ENCODE data around the gene ADAT3. TPM values are rescaled to one million over a fixed set of nuclear protein-coding genes. Genes with fewer than 3 reads are reported as not detected.

Gene ADAT3
- total RNA-seq, 1 donor = 4.2 TPM

DNA sequence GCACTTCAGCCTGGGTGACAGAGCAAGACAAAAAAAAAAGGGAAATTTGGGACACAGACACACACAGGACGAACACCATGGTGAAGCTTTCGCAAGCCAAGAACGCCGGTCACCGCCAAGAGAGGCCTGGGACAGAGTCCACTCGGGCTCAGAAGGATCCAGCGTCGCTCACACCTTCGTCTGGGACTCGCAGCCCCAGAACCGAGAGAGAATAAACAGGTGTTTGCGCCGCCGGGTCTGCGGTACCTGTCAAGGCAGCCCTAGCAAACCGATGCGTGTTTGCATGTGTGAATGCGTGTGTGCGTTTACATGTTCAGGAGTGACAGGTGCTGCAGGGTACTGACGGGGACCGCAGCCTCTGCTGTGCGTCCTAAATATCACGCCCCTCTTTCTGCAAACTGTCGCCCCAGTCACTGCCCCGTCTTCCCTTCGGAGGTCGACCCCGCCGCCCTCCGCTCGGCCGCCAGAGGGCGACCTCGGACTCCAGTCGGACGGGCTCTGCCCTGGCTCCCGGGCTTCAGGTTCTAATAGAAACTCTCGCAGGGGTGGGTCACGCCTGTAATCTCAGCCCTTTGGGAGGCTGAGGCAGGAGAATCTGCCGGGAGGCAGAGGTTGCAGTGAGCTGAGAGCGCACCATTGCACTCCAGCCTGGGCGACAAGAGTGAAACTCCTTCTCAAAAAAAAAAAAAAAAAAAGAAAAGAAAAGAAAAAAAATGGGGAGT, 24.0 kb downstream of the ADAT3 start:
- peak; percentile 69 for DNase-seq (ENCODE audit: low read depth)
- TF ChIP-seq, protein P1, sequence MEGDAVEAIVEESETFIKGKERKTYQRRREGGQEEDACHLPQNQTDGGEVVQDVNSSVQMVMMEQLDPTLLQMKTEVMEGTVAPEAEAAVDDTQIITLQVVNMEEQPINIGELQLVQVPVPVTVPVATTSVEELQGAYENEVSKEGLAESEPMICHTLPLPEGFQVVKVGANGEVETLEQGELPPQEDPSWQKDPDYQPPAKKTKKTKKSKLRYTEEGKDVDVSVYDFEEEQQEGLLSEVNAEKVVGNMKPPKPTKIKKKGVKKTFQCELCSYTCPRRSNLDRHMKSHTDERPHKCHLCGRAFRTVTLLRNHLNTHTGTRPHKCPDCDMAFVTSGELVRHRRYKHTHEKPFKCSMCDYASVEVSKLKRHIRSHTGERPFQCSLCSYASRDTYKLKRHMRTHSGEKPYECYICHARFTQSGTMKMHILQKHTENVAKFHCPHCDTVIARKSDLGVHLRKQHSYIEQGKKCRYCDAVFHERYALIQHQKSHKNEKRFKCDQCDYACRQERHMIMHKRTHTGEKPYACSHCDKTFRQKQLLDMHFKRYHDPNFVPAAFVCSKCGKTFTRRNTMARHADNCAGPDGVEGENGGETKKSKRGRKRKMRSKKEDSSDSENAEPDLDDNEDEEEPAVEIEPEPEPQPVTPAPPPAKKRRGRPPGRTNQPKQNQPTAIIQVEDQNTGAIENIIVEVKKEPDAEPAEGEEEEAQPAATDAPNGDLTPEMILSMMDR (IDR thresholded peaks at IDR 0.05; ENCODE audit: insufficient read depth, low read length) = peak; percentile 93
- H3K4me3 ChIP-seq (ENCODE audit: low read depth, low read length) = peak overlapping the region; percentile 54

DNA sequence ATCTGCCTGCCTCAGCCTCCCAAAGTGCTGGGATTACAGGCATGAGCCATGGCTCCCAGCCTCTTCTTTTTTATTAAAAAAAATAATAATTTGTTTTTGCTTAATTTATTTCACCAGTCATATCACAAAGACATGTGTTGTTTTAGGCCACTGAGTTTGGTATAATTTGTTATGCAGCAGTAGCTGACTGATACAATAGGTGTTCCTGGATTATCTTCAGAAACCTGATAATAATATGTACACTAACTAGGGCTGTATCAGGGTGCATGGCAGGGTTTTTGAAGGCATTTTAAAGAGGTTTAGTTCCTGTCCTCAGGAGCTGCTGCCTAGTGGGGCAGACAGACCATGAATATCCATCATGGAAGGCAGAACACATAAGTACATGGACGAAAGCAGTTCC, 26.2 kb downstream of the ADAT3 start:
- DNase-seq (ENCODE audit: low read depth) = no peak
- H3K4me3 ChIP-seq (ENCODE audit: low read depth, low read length) = no peak overlapping the region
- TF ChIP-seq, protein P1 (IDR thresholded peaks at IDR 0.05; ENCODE audit: insufficient read depth, low read length) = no peak

DNA sequence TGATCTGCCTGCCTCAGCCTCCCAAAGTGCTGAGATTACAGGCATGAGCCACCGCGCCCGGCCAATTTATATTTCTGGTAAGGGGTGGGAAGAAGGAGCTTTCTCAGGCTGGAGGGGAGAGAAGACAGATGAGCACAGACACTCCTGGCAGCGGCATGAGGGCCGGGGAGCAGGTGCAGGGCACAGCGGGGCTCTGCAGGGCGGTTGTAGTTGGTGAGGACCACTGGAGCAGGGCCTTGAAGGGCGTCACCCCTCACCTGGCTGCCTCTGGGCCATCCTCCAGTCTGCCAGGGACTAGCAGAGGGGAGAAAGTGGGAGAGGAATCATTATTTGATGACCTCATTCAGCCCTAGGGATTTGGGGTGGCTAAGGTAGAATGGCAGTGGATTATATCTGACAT, 27.2 kb downstream of the ADAT3 start:
- no peak for DNase-seq (ENCODE audit: low read depth)
- TF ChIP-seq, protein P1 (IDR thresholded peaks at IDR 0.05; ENCODE audit: insufficient read depth, low read length) = no peak
- no peak overlapping the region for H3K4me3 ChIP-seq (ENCODE audit: low read depth, low read length)

DNA sequence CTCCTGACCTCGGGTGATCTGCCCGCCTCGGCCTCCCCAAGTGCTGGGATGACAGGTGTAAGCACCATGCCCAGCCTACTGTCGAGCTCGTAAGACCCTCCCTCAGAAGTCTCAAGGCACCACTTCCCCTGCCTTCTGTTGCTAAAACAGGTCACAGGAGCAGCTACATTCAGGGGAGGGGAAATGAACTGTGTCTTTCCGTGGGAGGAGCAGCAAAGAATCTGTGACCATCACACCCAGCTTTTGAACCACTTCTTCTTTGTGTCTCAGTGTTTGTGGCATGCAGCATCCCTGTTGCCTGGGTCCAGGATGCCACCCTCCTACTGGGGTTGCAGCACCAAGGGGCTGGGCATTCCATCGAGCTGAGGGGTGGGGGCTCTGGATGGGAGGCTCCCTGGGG, 28.0 kb downstream of the ADAT3 start:
- TF ChIP-seq, protein P1 (IDR thresholded peaks at IDR 0.05; ENCODE audit: insufficient read depth, low read length) = no peak
- no peak overlapping the region for H3K4me3 ChIP-seq (ENCODE audit: low read depth, low read length)
- DNase-seq (ENCODE audit: low read depth) = no peak

DNA sequence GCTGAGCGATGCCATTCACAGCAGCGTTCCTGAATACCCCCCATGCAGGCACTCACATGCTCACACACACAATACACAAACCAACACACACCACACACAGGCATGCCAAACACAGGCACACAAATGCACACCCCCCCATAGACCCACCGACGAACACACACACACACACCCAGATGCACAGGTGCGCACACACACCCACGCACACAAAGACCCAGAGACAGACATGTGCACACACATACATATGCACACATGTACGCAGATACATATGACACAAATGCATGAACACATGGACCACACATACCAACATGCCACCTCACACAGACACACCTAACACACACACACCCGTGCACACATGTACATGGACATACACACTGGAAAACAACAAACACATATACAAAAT, 28.7 kb downstream of the ADAT3 start:
- TF ChIP-seq, protein P1 (IDR thresholded peaks at IDR 0.05; ENCODE audit: insufficient read depth, low read length) = no peak
- no peak for DNase-seq (ENCODE audit: low read depth)
- H3K4me3 ChIP-seq (ENCODE audit: low read depth, low read length) = no peak overlapping the region

DNA sequence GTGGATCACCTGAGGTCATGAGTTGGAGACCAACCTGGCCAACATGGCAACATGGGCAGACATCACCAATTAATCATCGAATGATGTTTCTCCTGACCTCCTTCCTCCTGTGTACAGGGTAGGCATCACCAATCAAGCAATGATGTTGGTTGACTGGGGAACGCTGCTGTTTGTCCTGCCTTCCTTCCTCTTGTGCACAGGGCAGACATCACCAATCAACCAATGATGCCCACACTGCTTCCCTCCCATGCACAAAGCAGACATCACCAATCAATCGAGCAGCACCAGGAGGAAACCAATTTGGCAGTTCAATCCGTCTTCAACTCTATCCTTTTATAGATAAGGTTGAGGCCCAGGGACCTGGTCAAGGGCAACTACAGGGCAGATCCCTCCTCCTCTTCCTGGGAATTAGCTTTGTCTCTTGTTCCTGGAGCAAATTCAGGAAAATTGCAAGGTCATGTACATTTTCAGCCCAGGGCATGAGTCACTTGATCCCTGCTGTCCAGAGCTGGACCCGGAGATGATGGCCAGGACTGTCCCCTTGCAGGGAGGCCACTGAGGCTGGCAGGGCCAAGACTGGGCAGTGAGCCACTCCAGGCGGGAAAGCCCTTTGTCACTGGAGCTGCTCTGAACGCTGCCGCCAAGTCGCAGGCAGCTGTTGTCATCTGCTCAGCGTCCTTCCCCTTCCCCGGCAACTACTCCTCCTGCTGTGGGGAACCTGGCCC, 30.4 kb downstream of the ADAT3 start:
- peak; percentile 43 for DNase-seq (ENCODE audit: low read depth)
- TF ChIP-seq, protein P1 (IDR thresholded peaks at IDR 0.05; ENCODE audit: insufficient read depth, low read length) = no peak

More for the DNA sequence above, 30.4 kb downstream of the ADAT3 start:
- no peak overlapping the region for H3K4me3 ChIP-seq (ENCODE audit: low read depth, low read length)

Measured in fibroblast of the aortic adventitia (primary cell).